SKM-1 treated with dmso at 0.1 percent for 144 hours (cell line): ENCODE data around the gene RPL4.

Source experiments
- DNase-seq: peaks from one replicate; lab custom pipeline; 2025; ENCODE audit not compliant: unreplicated experiment; lab: John Stamatoyannopoulos, UW

The RPL4 gene

GRCh38 chr15:66459818-66460615 is 44.6 kb downstream of the RPL4 start:
- DNase-seq, result no peak

- DNase-seq, result no peak
Observed at GRCh38 chr15:66456211-66456610, 48.4 kb downstream of the RPL4 start.

- DNase-seq, result peak; percentile 60
Observed at GRCh38 chr15:66454143-66454542, 50.5 kb downstream of the RPL4 start.

DNA sequence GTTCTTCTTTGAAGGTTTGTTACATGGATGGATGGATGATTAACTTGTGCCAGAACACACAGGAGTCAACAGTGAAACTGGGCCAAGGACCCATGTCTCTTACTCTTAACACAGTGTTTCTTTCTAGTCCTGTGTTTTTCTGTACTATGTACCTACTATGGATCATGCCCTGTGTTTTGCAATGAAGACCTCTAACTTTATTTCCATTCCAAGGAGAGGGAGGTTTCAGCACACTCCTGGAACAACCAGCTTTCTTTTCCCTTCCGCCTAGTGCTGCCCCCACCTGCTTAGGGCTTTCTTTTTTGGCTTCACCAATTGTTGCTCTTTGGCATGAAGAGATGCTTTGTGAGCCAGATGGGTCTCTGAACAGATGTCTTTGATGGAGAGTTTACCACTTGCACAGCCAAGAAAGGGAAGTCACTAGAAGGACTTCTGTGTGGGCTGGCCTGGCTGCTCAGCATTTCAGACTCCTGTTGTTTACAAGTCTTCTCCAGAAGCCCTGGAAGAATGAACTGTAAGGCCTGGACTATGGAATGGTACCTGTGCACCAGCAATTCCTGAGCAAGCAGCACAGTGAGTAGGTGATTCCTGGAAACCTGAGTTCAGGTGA is 51.6 kb downstream of the RPL4 start:
- DNase-seq, result no peak

GRCh38 chr15:66452420-66452819 is 52.2 kb downstream of the RPL4 start:
- no peak for DNase-seq
